Pancreas (tissue), 10 donors: ENCODE results near the gene PUM2. TPM values are rescaled to one million over a fixed set of nuclear protein-coding genes. Genes with fewer than 3 reads are reported as not detected.
A peak's percentile ranks its signal among the peaks of the same experiment; 100 is the strongest.

Experiments
- ATAC-seq, 4 donors: fragments of 200-7000 bp; cut with Tn5 transposase; one replicate each; pipeline versions ENCODE4 v1.8.0 to v1.9.1; 2020; ENCODE audit warnings: mild to moderate bottlenecking in 4 of 4, moderate library complexity in 4 of 4
- DNase-seq, 6 donors: peaks; one replicate each; pipeline ENCODE4 v3.0.0-alpha.2; 2020
- FAIRE-seq: peaks from 2 replicates; lab custom pipeline; 2012; peaks lifted over from hg19 to GRCh38; lab: Jason Lieb, UNC
- H3K27ac ChIP-seq, 4 donors: fragments of 200-600 bp; sonication (generic); 1 replicate in 3 of 4; 2 replicates in 1 of 4; pipeline versions ENCODE4 v1.5.0 to v1.8.0; 2020
- H3K27me3 ChIP-seq, 4 donors: fragments of 200-600 bp; one replicate each; pipeline ENCODE4 v1.8.0; 2021
- H3K36me3 ChIP-seq, 3 donors: fragments of 200-600 bp; sonication (generic) in 1 of 3; one replicate each; pipeline versions ENCODE4 v1.5.0 to v1.8.0; 2020 to 2021
- H3K4me1 ChIP-seq, 3 donors: fragments of 200-600 bp; one replicate each; pipeline ENCODE4 v1.8.0; 2021
- H3K4me3 ChIP-seq, 4 donors: fragments of 200-600 bp; sonication (generic) in 2 of 4; one replicate each; pipeline versions ENCODE4 v1.5.0 to v1.8.0; 2020 to 2021
- H3K9me3 ChIP-seq, 4 donors: fragments of 200-600 bp; one replicate each; pipeline ENCODE4 v1.8.0; 2021
- CTCF ChIP-seq, 4 donors: fragments of 200-600 bp; sonication (generic) in 3 of 4; IDR thresholded peaks; one replicate each; pipeline versions ENCODE4 v1.5.0 to v1.8.0; 2021; ENCODE audit warnings: antibody characterized with exemption in 4 of 4
- WGBS, 2 donors: extraction: QIAGEN DNeasy Blood & Tissue Kit; methylation state at CpG; one replicate each; pipeline ENCODE4 v1.1.7; 2013; 5-methylcytosine and 5-hydroxymethylcytosine counted together
- intact Hi-C, 3 donors: fragments of 100-400 bp; cut with DNase I; formaldehyde crosslinking; loops; one replicate each; pipeline versions ENCODE4 v1.11.1 to v1.14.2; 2022
- polyA plus RNA-seq, 2 donors: library from polyadenylated mRNA; stranded (reverse); fragments of 200-250 nt; gene quantifications; one replicate each; pipeline ENCODE4 v1.2.3, GENCODE V29; 2013
- total RNA-seq, 6 donors: library from RNA; stranded (reverse); fragmentation: NEBNext Ultra II Directional in 4 of 6; extraction: Animal tissue kit (Norgen Biotek cat#: 25700) in 4 of 6; gene quantifications; one replicate each; pipeline versions ENCODE4 v1.2.1 to v1.2.4, GENCODE V29; 2021 to 2023
- donor health status: healthy with polysubstance abuse.
- donor health status: DM: no; HTN: no; CAD: no; lungs with moderate emphysema.
- donor health status: DM: no; HTN: no; CAD: no.
- donor health status: control.
- donor health status: control.
- donor health status: Bipolar disorder and iron deficiency.
- donor health status: DM: yes; HTN: yes; CAD: no.
- donor health status: DM: no; HTN: no; CAD: no.
- donor health status: DM: no; HTN: no; CAD: no.
- donor health status: DM: yes; HTN: yes; CAD: no.

The PUM2 gene
- total and polyA plus RNA-seq, 8 donors, result 17.0 to 70.2 (median 40.8) TPM

- no peak for ATAC-seq
- Histone ChIP-seq H3K36me3 (no peaks in the 10 kb centered on the region), H3K27me3 (no peaks in the 10 kb centered on the region), H3K4me3 (no peak overlapping the region), H3K27ac (no peak overlapping the region), H3K4me1 (no peaks in the 10 kb centered on the region), H3K9me3 (no peaks in the 10 kb centered on the region)
- 89% methylated on average over 6 of the region's 6 CpGs for WGBS, 2 donors
- no peak for DNase-seq
- intact Hi-C loops, result no loop called here
- no peak for TF ChIP-seq CTCF (IDR thresholded peaks at IDR 0.05)
- FAIRE-seq, result no peak
Observed at GRCh38 chr2:20231159-20231558, 119.5 kb downstream of the PUM2 start.

DNA sequence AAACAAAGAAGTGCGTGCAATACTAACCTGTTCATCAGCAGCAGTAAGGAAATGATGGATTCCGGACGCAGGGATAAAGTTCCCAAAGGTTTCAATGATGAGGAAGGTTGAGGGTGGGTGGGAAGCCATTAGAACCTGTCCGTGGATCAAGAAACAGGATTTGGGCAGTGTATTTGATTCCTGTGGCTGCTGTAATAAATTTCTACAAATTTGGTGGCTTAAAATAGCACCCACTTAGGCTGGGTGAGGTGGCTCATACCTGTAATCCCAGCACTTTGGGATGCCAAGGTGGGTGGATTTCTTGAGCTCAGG lies 120.6 kb downstream of the PUM2 start:
- no peak for ATAC-seq
- Histone ChIP-seq H3K9me3 (no peaks in the 10 kb centered on the region), H3K4me3 (no peak overlapping the region), H3K36me3 (no peaks in the 10 kb centered on the region), H3K4me1 (peaks cover 0 to 6% (median 5%) of the 10 kb centered on the region in 3 donors), H3K27me3 (no peaks in the 10 kb centered on the region), H3K27ac (no peak overlapping the region)
- WGBS, 2 donors, result 89% methylated on average over 4 of the region's 4 CpGs
- DNase-seq, result no peak
- TF ChIP-seq CTCF (IDR thresholded peaks at IDR 0.05), result no peak
- FAIRE-seq, result no peak
- intact Hi-C loops, result no loop called here

GRCh38 chr2:20229322-20230113 lies 121.1 kb downstream of the PUM2 start:
- 71 to 76% methylated on average over 8 of the region's 8 CpGs for WGBS, 2 donors
- Histone ChIP-seq H3K4me1 (peaks cover 0 to 6% (median 5%) of the 10 kb centered on the region in 3 donors), H3K4me3 (no peak overlapping the region), H3K36me3 (no peaks in the 10 kb centered on the region), H3K27me3 (no peaks in the 10 kb centered on the region), H3K9me3 (no peaks in the 10 kb centered on the region), H3K27ac (no peak overlapping the region)
- intact Hi-C loops, result no loop called here
- ATAC-seq, result no peak
- TF ChIP-seq CTCF (IDR thresholded peaks at IDR 0.05), result no peak
- FAIRE-seq, result no peak
- DNase-seq, result no peak

DNA sequence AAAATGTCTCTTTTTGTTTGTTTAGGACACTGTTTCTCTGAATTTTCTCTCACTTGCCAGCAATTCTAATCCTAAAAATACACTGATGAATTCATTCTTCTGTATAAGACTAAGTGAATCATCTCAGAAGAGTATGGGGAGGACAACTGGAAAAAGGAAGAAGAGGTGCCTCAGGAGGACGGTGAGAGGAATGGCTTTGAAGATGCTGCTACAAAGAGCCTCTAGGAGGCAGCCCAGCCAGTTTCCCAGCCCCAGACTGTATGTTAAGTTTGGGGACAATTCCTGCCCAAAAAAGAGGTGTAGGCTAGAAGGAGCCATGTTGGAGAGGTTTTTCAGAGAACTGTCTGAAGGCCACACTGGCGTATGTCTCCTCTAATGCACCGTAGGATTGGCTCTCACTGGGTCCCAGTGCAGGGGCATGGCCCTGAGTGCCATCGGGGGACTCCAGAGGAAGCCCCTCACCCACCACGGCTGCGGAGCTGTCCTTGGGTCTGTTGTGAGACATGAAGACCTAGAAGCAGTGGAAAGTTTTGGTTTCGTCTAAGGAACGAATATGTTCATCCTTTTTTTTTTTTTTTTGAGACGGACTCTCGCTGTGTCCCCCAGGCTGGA lies 122.6 kb downstream of the PUM2 start:
- 76 to 86% methylated on average over 10 of the region's 10 CpGs for WGBS, 2 donors
- no peaks in the 10 kb centered on the region for H3K36me3 ChIP-seq
- no peak for TF ChIP-seq CTCF (IDR thresholded peaks at IDR 0.05)
- FAIRE-seq (no peak), ATAC-seq (no peak), DNase-seq (no peak)
- H3K27ac ChIP-seq, result no peak overlapping the region
- no peak overlapping the region for H3K4me3 ChIP-seq
- no peaks in the 10 kb centered on the region for H3K27me3 ChIP-seq
- H3K9me3 ChIP-seq, result no peaks in the 10 kb centered on the region
- peaks cover 0 to 6% (median 5%) of the 10 kb centered on the region in 3 donors for H3K4me1 ChIP-seq
- intact Hi-C loops, result no loop called here

- 88 to 89% methylated on average over 14 of the region's 14 CpGs for WGBS, 2 donors
Observed at GRCh38 chr2:20226152-20226545, 124.5 kb downstream of the PUM2 start.

More at GRCh38 chr2:20226152-20226545, 124.5 kb downstream of the PUM2 start:
- Histone ChIP-seq H3K4me1 (peaks cover 0 to 6% (median 5%) of the 10 kb centered on the region in 3 donors), H3K9me3 (no peaks in the 10 kb centered on the region), H3K36me3 (no peaks in the 10 kb centered on the region), H3K4me3 (no peak overlapping the region), H3K27ac (peak overlapping the region in 1 of 4 donors; percentile 77), H3K27me3 (no peaks in the 10 kb centered on the region)
- FAIRE-seq (no peak), DNase-seq (no peak), ATAC-seq (no peak)
- no peak for TF ChIP-seq CTCF (IDR thresholded peaks at IDR 0.05)
- intact Hi-C loops, result no loop called here
